PC-9 (cell line): ENCODE results near the gene ABCA8. TPM values are rescaled to one million over a fixed set of nuclear protein-coding genes. Genes with fewer than 3 reads are reported as not detected.

Experiments used
- BruUV-seq: library from RNA; stranded (reverse); fragments of 400-500 nt; replicated peaks from 2 replicates; lab custom pipeline; 2021; lab: Mats Ljungman, UMichigan
- CTCF ChIA-PET: fragments of 300-600 bp; sonication (Branson Sonifier 250); formaldehyde crosslinking; loops from one replicate; lab custom pipeline; 2022; ENCODE audit warnings: antibody characterized with exemption; lab: Charles Lee
- POLR2A ChIA-PET: fragments of 300-600 bp; sonication (Branson Sonifier 250); formaldehyde crosslinking; loops from one replicate; lab custom pipeline; 2022; ENCODE audit warnings: antibody characterized with exemption; ENCODE audit not compliant: unreplicated experiment; lab: Charles Lee
- DNase-seq, 2 experiments: peaks; one replicate each; pipeline versions ENCODE4 v3.0.0 to v3.0.0-alpha.2; 2015 to 2022; ENCODE audit warnings: mixed read lengths in 1 of 2
- H2AFZ ChIP-seq: fragments of 200-600 bp; sonication (generic); 2 replicates; pipeline ENCODE4 v1.8.1; 2017; ENCODE audit warnings: antibody characterized with exemption
- H3F3A ChIP-seq: fragments of 200-600 bp; sonication (generic); 2 replicates; pipeline ENCODE4 v1.8.1; 2017; ENCODE audit warnings: antibody characterized with exemption, mild to moderate bottlenecking, low read depth; ENCODE audit not compliant: insufficient read depth
- H3K27ac ChIP-seq: fragments of 200-600 bp; sonication (generic); 2 replicates; pipeline ENCODE4 v1.6.1; 2016; ENCODE audit warnings: mixed run types
- H3K27me3 ChIP-seq: fragments of 200-600 bp; sonication (generic); 2 replicates; pipeline ENCODE4 v1.6.1; 2016; ENCODE audit warnings: low read depth, mixed run types; ENCODE audit not compliant: insufficient read depth
- H3K36me3 ChIP-seq: fragments of 200-600 bp; sonication (generic); 2 replicates; pipeline ENCODE4 v1.6.1; 2016; ENCODE audit warnings: low read depth, mixed run types
- H3K4me1 ChIP-seq: fragments of 200-600 bp; sonication (generic); replicated peaks from 2 replicates; pipeline ENCODE4 v1.6.1; 2016; ENCODE audit warnings: mixed run types; ENCODE audit not compliant: insufficient read depth
- H3K4me2 ChIP-seq: fragments of 200-600 bp; sonication (generic); 2 replicates; pipeline ENCODE4 v1.6.1; 2017; ENCODE audit warnings: mixed run types
- H3K4me3 ChIP-seq: fragments of 200-600 bp; sonication (generic); 2 replicates; pipeline ENCODE4 v1.6.1; 2016; ENCODE audit warnings: mixed run types
- H3K79me2 ChIP-seq: fragments of 200-600 bp; sonication (generic); 2 replicates; pipeline ENCODE4 v1.6.1; 2017; ENCODE audit warnings: low read depth, mixed run types
- H3K9me2 ChIP-seq: fragments of 200-600 bp; sonication (generic); 2 replicates; pipeline ENCODE4 v1.8.1; 2017; ENCODE audit warnings: mild to moderate bottlenecking; ENCODE audit not compliant: insufficient read depth
- H3K9me3 ChIP-seq: fragments of 200-600 bp; sonication (generic); 2 replicates; pipeline ENCODE4 v1.8.1; 2016; ENCODE audit warnings: low read depth; ENCODE audit not compliant: insufficient read depth
- H4K20me1 ChIP-seq: fragments of 200-600 bp; sonication (generic); 2 replicates; pipeline ENCODE4 v1.8.1; 2017; ENCODE audit not compliant: insufficient read depth
- CTCF ChIP-seq: fragments of 200-600 bp; sonication (generic); conservative IDR thresholded peaks from 2 replicates; pipeline ENCODE4 v1.6.1; 2017; ENCODE audit warnings: mixed run types, antibody characterized with exemption, mild to moderate bottlenecking, moderate library complexity
- EZH2 ChIP-seq: fragments of 200-600 bp; sonication (generic); IDR thresholded peaks from 2 replicates; pipeline ENCODE4 v1.8.0; 2017; ENCODE audit warnings: antibody characterized with exemption, low read depth
- intact Hi-C: fragments of 100-400 bp; cut with micrococcal nuclease; formaldehyde crosslinking; loops from one replicate; pipeline ENCODE4 v1.10.0; 2022; ENCODE audit not compliant: unreplicated experiment
- total RNA-seq: library from RNA; stranded (reverse); gene quantifications from 2 replicates; pipeline ENCODE4 v1.2.3, GENCODE V29; 2021

ABCA8 gene
- total RNA-seq, 1 experiment from 2014 or later = not detected

GRCh38 chr17:68908045-68908444 lies 47.1 kb downstream of the ABCA8 start:
- BruUV-seq = no TSS peak
- Histone ChIP-seq H3K79me2 (no peaks in the 10 kb centered on the region), H3K4me3 (no peak overlapping the region), H3K4me2 (no peak overlapping the region), H2AFZ (no peak overlapping the region), H3K9me2 (no peaks in the 10 kb centered on the region), H4K20me1 (no peaks in the 10 kb centered on the region), H3K36me3 (no peaks in the 10 kb centered on the region), H3K27me3 (no peaks in the 10 kb centered on the region), H3K4me1 (peaks cover 8% of the 10 kb centered on the region), H3K9me3 (no peaks in the 10 kb centered on the region), H3K27ac (no peak overlapping the region), H3F3A (peaks cover 5% of the 10 kb centered on the region; the same call in 1 of the 2 replicates)
- ChIA-PET CTCF (no interaction called here), POLR2A (no interaction called here)
- DNase-seq = no peak
- intact Hi-C loops = no loop called here
- TF ChIP-seq EZH2 (no peak), CTCF (no peak)

- intact Hi-C loops = no loop called here
- Histone ChIP-seq H3K36me3 (no peaks in the 10 kb centered on the region), H3K4me3 (no peak overlapping the region), H3F3A (peaks cover 5% of the 10 kb centered on the region; the same call in 1 of the 2 replicates), H3K27me3 (no peaks in the 10 kb centered on the region), H3K4me2 (no peak overlapping the region), H4K20me1 (no peaks in the 10 kb centered on the region), H2AFZ (no peak overlapping the region), H3K9me3 (no peaks in the 10 kb centered on the region), H3K27ac (no peak overlapping the region), H3K9me2 (no peaks in the 10 kb centered on the region), H3K79me2 (no peaks in the 10 kb centered on the region), H3K4me1 (peaks cover 8% of the 10 kb centered on the region)
- no peak for TF ChIP-seq EZH2
- TF ChIP-seq CTCF = peak; percentile 56
- no peak for DNase-seq
- ChIA-PET POLR2A (no interaction called here), CTCF (no interaction called here)
- no TSS peak for BruUV-seq
These were observed 48.6 kb downstream of the ABCA8 start for GRCh38 chr17:68906638-68907037.

- CTCF ChIA-PET = no interaction called here
- no peak for TF ChIP-seq CTCF
- no peak for TF ChIP-seq EZH2
- Histone ChIP-seq H3K9me2 (no peaks in the 10 kb centered on the region), H3K4me3 (no peak overlapping the region), H3K4me2 (no peak overlapping the region), H4K20me1 (no peaks in the 10 kb centered on the region), H3F3A (no peaks in the 10 kb centered on the region), H3K27ac (no peak overlapping the region), H2AFZ (no peak overlapping the region), H3K9me3 (no peaks in the 10 kb centered on the region), H3K79me2 (no peaks in the 10 kb centered on the region), H3K27me3 (no peaks in the 10 kb centered on the region), H3K36me3 (no peaks in the 10 kb centered on the region), H3K4me1 (no peaks in the 10 kb centered on the region)
- DNase-seq = no peak
- no TSS peak for BruUV-seq
- POLR2A ChIA-PET = interaction anchor here (0.8 kb wide), 1 partner anchor 25 kb away, joined by 11 read pairs; no protein-coding TSS in a partner anchor
- intact Hi-C loops = no loop called here
These were observed 51.9 kb downstream of the ABCA8 start for GRCh38 chr17:68903286-68903685.
